RWPE1 (cell line): ENCODE data around the gene SMYD3.

Experiments
- CTCF ChIA-PET: fragments of 350-600 bp; sonication (Branson Sonifier 250); formaldehyde crosslinking; extraction: SDS; loops from one replicate; lab custom pipeline; 2021; lab: Yijun Ruan, JAX
- POLR2A ChIA-PET: fragments of 400-600 bp; formaldehyde crosslinking; extraction: SDS; loops from one replicate; lab custom pipeline; 2020; ENCODE audit warnings: antibody characterized with exemption; ENCODE audit not compliant: low non-redundant PET; lab: Yijun Ruan, JAX
- DNase-seq: peaks from one replicate; pipeline ENCODE4 v3.0.0; 2012; ENCODE audit warnings: low spot score
- H3K27ac ChIP-seq: fragments of 450-650 bp; 2 replicates; pipeline ENCODE4 v1.5.1; 2017
- TF ChIP-seq, protein P1 (sequence below): fragments of 450-650 bp; conservative IDR thresholded peaks from 2 replicates; pipeline ENCODE4 v1.5.1; 2017; ENCODE audit warnings: low read depth, mild to moderate bottlenecking

The SMYD3 gene

DNA sequence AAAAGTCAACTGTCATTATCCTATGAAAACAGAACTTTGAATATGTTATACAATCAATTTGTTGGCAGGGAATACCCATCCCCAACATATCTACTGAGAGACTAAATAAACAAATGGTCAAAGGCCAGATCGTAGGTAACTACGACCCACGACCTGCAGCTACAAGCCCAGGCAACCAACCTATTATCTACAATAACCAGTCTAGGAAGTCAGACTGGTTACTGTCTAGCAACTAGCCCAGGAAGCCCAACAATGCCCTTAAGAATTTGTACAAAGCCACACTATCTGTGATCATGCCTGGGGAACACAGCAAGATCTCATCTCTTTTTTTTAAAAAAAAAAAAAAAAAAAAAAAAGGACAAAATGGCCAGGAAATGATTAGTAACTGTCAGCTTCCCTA, 58.7 kb downstream of the SMYD3 start:
- no peak overlapping the region for H3K27ac ChIP-seq
- TF ChIP-seq, protein P1, sequence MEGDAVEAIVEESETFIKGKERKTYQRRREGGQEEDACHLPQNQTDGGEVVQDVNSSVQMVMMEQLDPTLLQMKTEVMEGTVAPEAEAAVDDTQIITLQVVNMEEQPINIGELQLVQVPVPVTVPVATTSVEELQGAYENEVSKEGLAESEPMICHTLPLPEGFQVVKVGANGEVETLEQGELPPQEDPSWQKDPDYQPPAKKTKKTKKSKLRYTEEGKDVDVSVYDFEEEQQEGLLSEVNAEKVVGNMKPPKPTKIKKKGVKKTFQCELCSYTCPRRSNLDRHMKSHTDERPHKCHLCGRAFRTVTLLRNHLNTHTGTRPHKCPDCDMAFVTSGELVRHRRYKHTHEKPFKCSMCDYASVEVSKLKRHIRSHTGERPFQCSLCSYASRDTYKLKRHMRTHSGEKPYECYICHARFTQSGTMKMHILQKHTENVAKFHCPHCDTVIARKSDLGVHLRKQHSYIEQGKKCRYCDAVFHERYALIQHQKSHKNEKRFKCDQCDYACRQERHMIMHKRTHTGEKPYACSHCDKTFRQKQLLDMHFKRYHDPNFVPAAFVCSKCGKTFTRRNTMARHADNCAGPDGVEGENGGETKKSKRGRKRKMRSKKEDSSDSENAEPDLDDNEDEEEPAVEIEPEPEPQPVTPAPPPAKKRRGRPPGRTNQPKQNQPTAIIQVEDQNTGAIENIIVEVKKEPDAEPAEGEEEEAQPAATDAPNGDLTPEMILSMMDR: no peak
- ChIA-PET POLR2A (no interaction called here), CTCF (no interaction called here)
- DNase-seq: no peak

DNA sequence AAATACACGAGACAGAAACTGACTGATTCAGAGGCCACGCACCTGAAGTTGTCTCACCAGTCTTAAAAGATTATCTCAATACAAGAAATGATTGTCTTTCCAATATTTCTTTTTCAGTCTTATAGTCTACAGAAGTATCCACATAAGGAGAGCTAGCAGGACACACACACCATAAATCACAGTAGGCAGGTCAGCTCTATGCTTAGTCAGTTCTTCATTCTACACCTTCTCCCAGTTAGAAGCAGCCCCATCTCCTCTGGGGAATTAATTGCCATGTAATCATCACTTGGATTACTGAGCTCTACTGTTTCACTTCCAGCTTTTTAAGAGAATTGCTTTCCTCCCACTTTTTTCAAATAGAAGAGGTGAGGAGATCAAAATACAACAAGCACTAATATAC, 59.6 kb downstream of the SMYD3 start:
- CTCF ChIA-PET: interaction anchor here (0.6 kb wide), 1 partner anchor 14 kb away, joined by 4 read pairs; no protein-coding TSS in a partner anchor

GRCh38 chr1:246445503-246445902, 61.6 kb downstream of the SMYD3 start:
- POLR2A ChIA-PET: no interaction called here
- TF ChIP-seq, protein P1: no peak
- CTCF ChIA-PET: no interaction called here
- DNase-seq: no peak
- no peak overlapping the region for H3K27ac ChIP-seq

More for the DNA sequence above, 59.6 kb downstream of the SMYD3 start:
- POLR2A ChIA-PET: no interaction called here
- H3K27ac ChIP-seq: no peak overlapping the region
- DNase-seq: no peak
- TF ChIP-seq, protein P1: no peak

GRCh38 chr1:246444617-246445016, 62.5 kb downstream of the SMYD3 start:
- ChIA-PET CTCF (no interaction called here), POLR2A (no interaction called here)
- no peak for DNase-seq
- H3K27ac ChIP-seq: no peak overlapping the region
- TF ChIP-seq, protein P1: no peak

GRCh38 chr1:246437961-246438360, 69.1 kb downstream of the SMYD3 start:
- ChIA-PET POLR2A (no interaction called here), CTCF (interaction anchor here (0.5 kb wide), 1 partner anchor 37 kb away, joined by 6 read pairs; no protein-coding TSS in a partner anchor)
- DNase-seq: no peak
- no peak overlapping the region for H3K27ac ChIP-seq
- TF ChIP-seq, protein P1: no peak

- CTCF ChIA-PET: interaction anchor here (0.8 kb wide), 1 partner anchor 1261 kb away, joined by 4 read pairs; no protein-coding TSS in a partner anchor
- DNase-seq: no peak
- no peak overlapping the region for H3K27ac ChIP-seq
- TF ChIP-seq, protein P1: no peak
- POLR2A ChIA-PET: no interaction called here
These were observed 71.5 kb downstream of the SMYD3 start for GRCh38 chr1:246435421-246436041.
